Erythroblast (primary cell): ENCODE measurements around the gene NTHL1.

ENCODE experiments used
- GATA1 ChIP-seq: IDR thresholded peaks from 2 replicates; pipeline ENCODE4 v1.6.1; 2011; ENCODE audit warnings: low read depth, mild to moderate bottlenecking, control low read depth, low read length, moderate library complexity
- POLR2A ChIP-seq: IDR thresholded peaks from 2 replicates; pipeline ENCODE4 v1.6.1; 2011; ENCODE audit warnings: mild to moderate bottlenecking, low read length

DNA sequence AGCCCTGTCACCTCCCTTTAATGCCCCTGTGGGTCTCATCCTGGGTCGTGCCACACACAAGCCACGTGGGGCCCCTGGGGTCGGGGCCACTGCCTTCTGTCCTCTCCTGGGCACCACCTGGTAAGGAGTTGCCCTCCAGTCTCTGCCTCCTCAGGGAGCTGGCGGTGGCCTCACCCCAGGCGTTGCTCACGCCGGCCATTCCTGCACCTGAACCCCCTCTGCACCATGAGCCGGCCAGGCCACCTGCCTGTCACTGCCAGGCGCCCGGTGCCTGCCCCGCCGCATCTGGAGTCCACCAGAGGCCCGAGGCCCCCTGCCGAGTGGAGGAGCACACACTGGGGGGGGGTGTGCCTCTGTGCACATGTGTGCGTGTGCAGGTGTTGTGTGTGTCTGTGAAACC is 10.5 kb downstream of the NTHL1 start:
- no peak for TF ChIP-seq POLR2A
- no peak for TF ChIP-seq GATA1
